Muscle of leg (tissue), 11 donors: ENCODE results near the gene CACNA1C. TPM values are rescaled to one million over a fixed set of nuclear protein-coding genes. Genes with fewer than 3 reads are reported as not detected.

Source experiments
- DNase-seq: peaks from one replicate; pipeline ENCODE4 v3.0.0; 2013
- H3K27ac ChIP-seq: one replicate; pipeline ENCODE4 v1.5.1; 2013; ENCODE audit warnings: mild to moderate bottlenecking, low read length, control low read depth
- H3K27me3 ChIP-seq: one replicate; pipeline ENCODE4 v1.6.1; 2013; ENCODE audit warnings: low read length; ENCODE audit not compliant: control insufficient read depth, insufficient read depth
- H3K36me3 ChIP-seq: one replicate; pipeline ENCODE4 v1.6.1; 2013; ENCODE audit warnings: low read length; ENCODE audit not compliant: control insufficient read depth, insufficient read depth
- H3K4me1 ChIP-seq: one replicate; pipeline ENCODE4 v1.6.1; 2013; ENCODE audit warnings: low read length; ENCODE audit not compliant: control insufficient read depth, insufficient read depth
- H3K4me3 ChIP-seq: one replicate; pipeline ENCODE4 v1.5.1; 2013; ENCODE audit warnings: low read length, control low read depth
- H3K9me3 ChIP-seq: replicated peaks from 2 replicates; pipeline ENCODE4 v1.6.1; 2013; ENCODE audit warnings: low read depth, low read length; ENCODE audit not compliant: control insufficient read depth
- WGBS: methylation state at CpG from one replicate; pipeline ENCODE4 v1.1.5; 2013; ENCODE audit warnings: missing lambda C conversion rate; ENCODE audit not compliant: insufficient coverage; 5-methylcytosine and 5-hydroxymethylcytosine counted together
- polyA plus RNA-seq, 8 donors: library from polyadenylated mRNA; unstranded; fragments of 120-200 nt; gene quantifications; one replicate each; pipeline versions ENCODE4 v1.2.1 to v1.2.3, GENCODE V29; 2013; ENCODE audit warnings: inconsistent platforms in 1 of 8, low replicate concordance in 1 of 8; ENCODE audit not compliant: insufficient read length in 8 of 8, insufficient read depth in 1 of 8
- total RNA-seq: library from RNA; stranded (reverse); fragments of 120-200 nt; gene quantifications from one replicate; pipeline ENCODE4 v1.2.4, GENCODE V29; 2013

The CACNA1C gene
- total and polyA plus RNA-seq, 9 donors = 1.9 to 4.3 (median 3.6) TPM

- Histone ChIP-seq H3K27ac (peak overlapping the region; percentile 23), H3K4me3 (no peak overlapping the region), H3K4me1 (peaks cover 24% of the 10 kb centered on the region), H3K9me3 (no peaks in the 10 kb centered on the region), H3K27me3 (peaks cover 4% of the 10 kb centered on the region), H3K36me3 (no peaks in the 10 kb centered on the region)
- peak; percentile 90 for DNase-seq
- 29% methylated on average over 4 of the region's 8 CpGs for WGBS
Observed at GRCh38 chr12:2494486-2495192, 441.9 kb downstream of the CACNA1C start.

- Histone ChIP-seq H3K4me1 (peaks cover 24% of the 10 kb centered on the region), H3K27me3 (peaks cover 4% of the 10 kb centered on the region), H3K9me3 (no peaks in the 10 kb centered on the region), H3K27ac (peak overlapping the region; percentile 23), H3K4me3 (no peak overlapping the region), H3K36me3 (no peaks in the 10 kb centered on the region)
- 50% methylated on average over 1 of the region's 6 CpGs for WGBS
- DNase-seq = peak; percentile 58
Observed at GRCh38 chr12:2495417-2496112, 442.8 kb downstream of the CACNA1C start.

- H3K4me3 ChIP-seq = no peak overlapping the region
- DNase-seq = no peak
- H3K9me3 ChIP-seq = no peaks in the 10 kb centered on the region
- no peaks in the 10 kb centered on the region for H3K36me3 ChIP-seq
- H3K27ac ChIP-seq = no peak overlapping the region
- H3K4me1 ChIP-seq = peaks cover 27% of the 10 kb centered on the region
- WGBS = 71% methylated on average over 10 of the region's 10 CpGs
- H3K27me3 ChIP-seq = no peaks in the 10 kb centered on the region
Observed at GRCh38 chr12:2498964-2499500, 446.2 kb downstream of the CACNA1C start.

- peaks cover 7% of the 10 kb centered on the region for H3K4me1 ChIP-seq
- no peak overlapping the region for H3K27ac ChIP-seq
- DNase-seq = peak; percentile 35
- no peaks in the 10 kb centered on the region for H3K27me3 ChIP-seq
- H3K9me3 ChIP-seq = no peaks in the 10 kb centered on the region
- H3K4me3 ChIP-seq = no peak overlapping the region
- no peaks in the 10 kb centered on the region for H3K36me3 ChIP-seq
- 62% methylated on average over 10 of the region's 14 CpGs for WGBS
Observed at GRCh38 chr12:2501464-2502191, 448.8 kb downstream of the CACNA1C start.

GRCh38 chr12:2503036-2503435 is 450.2 kb downstream of the CACNA1C start:
- Histone ChIP-seq H3K27ac (no peak overlapping the region), H3K27me3 (no peaks in the 10 kb centered on the region)
- 86% methylated on average over 5 of the region's 5 CpGs for WGBS

GRCh38 chr12:2503762-2504161 is 451.0 kb downstream of the CACNA1C start:
- Histone ChIP-seq H3K27ac (no peak overlapping the region), H3K4me3 (no peak overlapping the region), H3K4me1 (peaks cover 7% of the 10 kb centered on the region), H3K27me3 (no peaks in the 10 kb centered on the region), H3K36me3 (no peaks in the 10 kb centered on the region), H3K9me3 (no peaks in the 10 kb centered on the region)
- DNase-seq = no peak
- WGBS = 81% methylated on average over 5 of the region's 7 CpGs

More at GRCh38 chr12:2503036-2503435, 450.2 kb downstream of the CACNA1C start:
- H3K4me3 ChIP-seq = no peak overlapping the region
- no peak for DNase-seq
- H3K4me1 ChIP-seq = peaks cover 7% of the 10 kb centered on the region
- H3K9me3 ChIP-seq = no peaks in the 10 kb centered on the region
- H3K36me3 ChIP-seq = no peaks in the 10 kb centered on the region

- H3K4me3 ChIP-seq = no peak overlapping the region
- peaks cover 7% of the 10 kb centered on the region for H3K4me1 ChIP-seq
- H3K27me3 ChIP-seq = no peaks in the 10 kb centered on the region
- no peak overlapping the region for H3K27ac ChIP-seq
- H3K9me3 ChIP-seq = no peaks in the 10 kb centered on the region
- no peak for DNase-seq
- H3K36me3 ChIP-seq = no peaks in the 10 kb centered on the region
- 96% methylated on average over 13 of the region's 15 CpGs for WGBS
Observed at GRCh38 chr12:2504577-2504976, 451.8 kb downstream of the CACNA1C start.

- Histone ChIP-seq H3K27me3 (no peaks in the 10 kb centered on the region), H3K27ac (no peak overlapping the region), H3K9me3 (no peaks in the 10 kb centered on the region), H3K4me3 (no peak overlapping the region), H3K4me1 (no peaks in the 10 kb centered on the region), H3K36me3 (no peaks in the 10 kb centered on the region)
- WGBS = 41% methylated on average over 4 of the region's 7 CpGs
- DNase-seq = no peak
Observed at GRCh38 chr12:2507814-2508213, 455.0 kb downstream of the CACNA1C start.

- DNase-seq = no peak
- Histone ChIP-seq H3K4me1 (no peaks in the 10 kb centered on the region), H3K27me3 (no peaks in the 10 kb centered on the region), H3K36me3 (no peaks in the 10 kb centered on the region), H3K27ac (no peak overlapping the region), H3K4me3 (no peak overlapping the region), H3K9me3 (no peaks in the 10 kb centered on the region)
- WGBS = 83% methylated on average over 2 of the region's 5 CpGs
Observed at GRCh38 chr12:2509137-2509536, 456.4 kb downstream of the CACNA1C start.

GRCh38 chr12:2510045-2510444 is 457.3 kb downstream of the CACNA1C start:
- H3K36me3 ChIP-seq = no peaks in the 10 kb centered on the region
- no peaks in the 10 kb centered on the region for H3K4me1 ChIP-seq
- WGBS = 68% methylated on average over 5 of the region's 5 CpGs
- no peak overlapping the region for H3K27ac ChIP-seq
- no peaks in the 10 kb centered on the region for H3K9me3 ChIP-seq
- H3K4me3 ChIP-seq = no peak overlapping the region
- DNase-seq = no peak
- no peaks in the 10 kb centered on the region for H3K27me3 ChIP-seq
